Keratinocyte (primary cell): ENCODE data around the gene ZP2.

ENCODE experiments used
- EZH2 ChIP-seq: IDR thresholded peaks from one replicate; pipeline ENCODE4 v1.6.1; 2012; ENCODE audit warnings: inconsistent platforms, mild to moderate bottlenecking, low read length, moderate library complexity
- TF ChIP-seq, protein P1 (sequence below), 3 experiments: IDR thresholded peaks in 1 of 3; conservative IDR thresholded peaks in 1 of 3; optimal IDR thresholded peaks in 1 of 3; 2 replicates in 2 of 3; 3 replicates in 1 of 3; pipeline versions ENCODE3 to v1.5.1; 2011; ENCODE audit warnings: low read length in 3 of 3, mild to moderate bottlenecking in 3 of 3, moderate library complexity in 2 of 3, control low read depth in 1 of 3, inconsistent platforms in 1 of 3; ENCODE audit not compliant: insufficient read depth in 2 of 3; ENCODE audit errors: extremely low read depth in 1 of 3

DNA sequence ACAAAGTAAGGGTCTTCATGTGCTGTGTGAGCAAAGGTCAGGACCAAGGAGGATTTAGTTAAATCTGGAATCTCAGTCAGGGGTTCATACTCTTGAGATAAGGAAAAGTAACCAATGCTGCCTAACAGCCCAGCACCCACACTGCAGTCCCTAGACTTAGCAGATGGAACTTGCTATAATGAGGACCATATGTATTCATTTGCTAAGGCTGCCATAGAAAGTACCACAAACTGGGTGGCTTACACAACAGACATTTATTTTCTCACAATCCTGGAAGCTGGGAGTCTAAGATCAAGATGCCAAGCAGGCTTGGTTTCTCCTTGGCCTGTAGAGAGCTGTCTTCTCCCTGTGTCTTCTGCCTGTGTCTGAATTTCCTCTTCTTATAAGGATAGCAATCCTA is 20.8 kb downstream of the ZP2 start:
- TF ChIP-seq, protein P1, sequence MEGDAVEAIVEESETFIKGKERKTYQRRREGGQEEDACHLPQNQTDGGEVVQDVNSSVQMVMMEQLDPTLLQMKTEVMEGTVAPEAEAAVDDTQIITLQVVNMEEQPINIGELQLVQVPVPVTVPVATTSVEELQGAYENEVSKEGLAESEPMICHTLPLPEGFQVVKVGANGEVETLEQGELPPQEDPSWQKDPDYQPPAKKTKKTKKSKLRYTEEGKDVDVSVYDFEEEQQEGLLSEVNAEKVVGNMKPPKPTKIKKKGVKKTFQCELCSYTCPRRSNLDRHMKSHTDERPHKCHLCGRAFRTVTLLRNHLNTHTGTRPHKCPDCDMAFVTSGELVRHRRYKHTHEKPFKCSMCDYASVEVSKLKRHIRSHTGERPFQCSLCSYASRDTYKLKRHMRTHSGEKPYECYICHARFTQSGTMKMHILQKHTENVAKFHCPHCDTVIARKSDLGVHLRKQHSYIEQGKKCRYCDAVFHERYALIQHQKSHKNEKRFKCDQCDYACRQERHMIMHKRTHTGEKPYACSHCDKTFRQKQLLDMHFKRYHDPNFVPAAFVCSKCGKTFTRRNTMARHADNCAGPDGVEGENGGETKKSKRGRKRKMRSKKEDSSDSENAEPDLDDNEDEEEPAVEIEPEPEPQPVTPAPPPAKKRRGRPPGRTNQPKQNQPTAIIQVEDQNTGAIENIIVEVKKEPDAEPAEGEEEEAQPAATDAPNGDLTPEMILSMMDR (optimal IDR thresholded peaks at IDR 0.05 in 1 of 3, IDR thresholded peaks at IDR 0.05 in 1 of 3, conservative IDR thresholded peaks at IDR 0.05 in 1 of 3; ENCODE audit: extremely low read depth in 1 of 3, insufficient read depth in 2 of 3, low read length in 3 of 3), result no peak
- TF ChIP-seq EZH2, result no peak
